HTERT RPE-1 (cell line): ENCODE measurements around the gene RNF115.

Experiments used
- in situ Hi-C: fragments of 300-500 bp; cut with MboI; formaldehyde crosslinking; loops from 4 replicates; pipeline ENCODE4 v1.14.3; 2020; ENCODE audit warnings: low sequenced_read_pairs

Gene RNF115

DNA sequence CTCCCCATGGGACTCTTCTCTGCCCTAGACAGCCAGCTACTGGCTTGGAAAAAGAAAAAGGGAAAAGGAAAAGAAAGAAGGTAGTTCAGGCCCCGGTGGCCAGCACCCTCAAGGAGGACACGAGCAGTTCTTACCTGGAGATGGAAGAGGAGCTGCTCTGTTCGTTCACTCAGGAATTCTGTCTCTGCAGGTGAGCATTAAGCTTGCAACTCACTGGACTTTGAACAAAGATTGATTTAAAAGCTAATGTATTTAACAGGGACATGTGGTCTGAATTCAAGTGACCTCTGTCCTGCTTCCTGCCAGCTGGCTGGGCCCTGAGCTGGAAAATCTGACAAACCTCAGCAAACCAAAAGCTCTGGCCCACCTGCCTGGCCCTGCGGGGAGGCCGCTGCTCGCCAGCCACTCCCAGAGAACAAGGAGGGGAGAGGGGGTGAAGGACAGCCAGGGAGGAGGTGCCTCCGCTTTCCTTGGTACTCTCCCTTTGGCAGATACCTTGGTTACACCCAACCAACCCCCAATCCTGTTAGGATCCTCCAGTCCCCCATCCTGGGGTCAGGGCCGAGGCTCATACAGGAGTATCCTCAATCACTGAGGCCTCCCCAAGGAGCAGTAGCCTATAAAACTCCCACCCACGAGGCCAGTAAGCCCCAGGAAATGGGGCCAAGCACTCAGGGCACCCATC is 116.6 kb downstream of the RNF115 start, which contains the start of gene PDZK1:
TSS of gene PDZK1 (minus strand) at position 186 of the 685 bp plus-strand sequence. CDS start 19,347 bp downstream, outside the sequence.
- in situ Hi-C loops: no loop called here

DNA sequence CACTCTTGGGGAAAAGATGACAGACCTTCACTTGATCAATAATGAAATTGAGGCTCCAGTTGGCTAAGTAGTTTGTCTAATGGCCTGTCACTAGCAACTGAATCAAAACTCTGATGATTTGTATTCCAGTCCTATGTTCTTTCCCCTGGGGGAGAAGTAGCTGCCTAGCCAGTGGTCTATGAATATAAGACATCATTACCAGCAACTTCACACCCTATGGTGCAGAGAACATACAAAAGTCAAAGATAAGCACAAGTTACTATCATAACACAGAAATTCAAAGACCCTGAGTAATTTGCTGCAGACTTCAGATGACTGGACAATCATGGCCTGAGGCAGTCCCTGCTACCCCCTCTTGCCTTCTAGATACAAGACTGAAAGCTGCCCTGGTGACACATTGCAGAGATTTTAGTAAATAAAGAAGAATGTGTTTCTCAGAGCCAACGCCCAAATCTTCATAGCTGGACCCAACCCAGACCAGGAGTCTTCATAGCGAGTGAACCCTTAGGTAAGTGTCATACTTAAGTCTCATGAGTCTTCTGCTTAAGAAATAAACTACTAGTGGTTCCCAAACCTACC is 117.7 kb downstream of the RNF115 start:
- in situ Hi-C loops: no loop called here

GRCh38 chr1:145705622-145706021 is 118.3 kb downstream of the RNF115 start:
- in situ Hi-C loops: no loop called here

DNA sequence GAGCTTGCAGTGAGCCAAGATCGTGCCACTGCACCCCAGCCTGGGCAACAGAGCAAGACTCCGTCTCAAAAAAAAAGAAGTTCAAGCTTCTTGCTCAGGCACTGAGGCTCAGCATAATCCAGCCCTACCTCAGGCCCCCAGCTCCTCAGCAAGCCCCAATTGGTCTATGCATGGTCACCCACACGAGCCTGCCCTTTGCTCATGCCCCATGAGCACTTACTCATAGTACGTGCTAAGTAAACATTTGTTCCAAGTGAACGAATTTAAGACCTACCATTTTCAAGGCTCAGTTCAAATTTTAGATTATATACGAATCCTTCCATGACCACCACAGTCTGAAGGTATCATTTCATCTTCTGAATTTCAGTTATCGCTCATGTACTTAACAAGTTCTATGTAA is 121.1 kb downstream of the RNF115 start:
- in situ Hi-C loops: no loop called here

DNA sequence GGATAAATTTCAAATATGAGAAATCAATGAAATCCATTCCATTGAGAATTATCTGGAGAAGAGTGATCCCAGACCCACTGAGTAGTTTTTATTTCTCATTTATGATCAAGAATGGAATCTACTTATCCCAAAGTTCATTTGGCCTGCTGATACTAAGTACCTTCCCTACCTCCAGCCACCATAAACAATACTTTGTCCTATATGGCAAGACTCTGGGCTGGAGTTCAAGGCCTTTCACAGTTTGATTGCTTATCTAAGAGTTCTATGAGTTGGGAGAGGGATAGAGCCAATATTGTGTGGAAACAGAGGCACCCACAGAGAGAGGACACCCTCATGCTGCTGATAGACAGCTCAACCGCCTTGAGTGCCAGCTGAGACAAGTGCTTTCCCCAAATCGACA is 121.8 kb downstream of the RNF115 start:
- in situ Hi-C loops: no loop called here

GRCh38 chr1:145701306-145701862 is 122.5 kb downstream of the RNF115 start:
- in situ Hi-C loops: no loop called here

GRCh38 chr1:145696630-145696960 is 127.3 kb downstream of the RNF115 start:
- in situ Hi-C loops: no loop called here

- in situ Hi-C loops: no loop called here
Measured at GRCh38 chr1:145695821-145696629, 127.9 kb downstream of the RNF115 start.

GRCh38 chr1:145692785-145693443 is 131.0 kb downstream of the RNF115 start:
- in situ Hi-C loops: no loop called here

DNA sequence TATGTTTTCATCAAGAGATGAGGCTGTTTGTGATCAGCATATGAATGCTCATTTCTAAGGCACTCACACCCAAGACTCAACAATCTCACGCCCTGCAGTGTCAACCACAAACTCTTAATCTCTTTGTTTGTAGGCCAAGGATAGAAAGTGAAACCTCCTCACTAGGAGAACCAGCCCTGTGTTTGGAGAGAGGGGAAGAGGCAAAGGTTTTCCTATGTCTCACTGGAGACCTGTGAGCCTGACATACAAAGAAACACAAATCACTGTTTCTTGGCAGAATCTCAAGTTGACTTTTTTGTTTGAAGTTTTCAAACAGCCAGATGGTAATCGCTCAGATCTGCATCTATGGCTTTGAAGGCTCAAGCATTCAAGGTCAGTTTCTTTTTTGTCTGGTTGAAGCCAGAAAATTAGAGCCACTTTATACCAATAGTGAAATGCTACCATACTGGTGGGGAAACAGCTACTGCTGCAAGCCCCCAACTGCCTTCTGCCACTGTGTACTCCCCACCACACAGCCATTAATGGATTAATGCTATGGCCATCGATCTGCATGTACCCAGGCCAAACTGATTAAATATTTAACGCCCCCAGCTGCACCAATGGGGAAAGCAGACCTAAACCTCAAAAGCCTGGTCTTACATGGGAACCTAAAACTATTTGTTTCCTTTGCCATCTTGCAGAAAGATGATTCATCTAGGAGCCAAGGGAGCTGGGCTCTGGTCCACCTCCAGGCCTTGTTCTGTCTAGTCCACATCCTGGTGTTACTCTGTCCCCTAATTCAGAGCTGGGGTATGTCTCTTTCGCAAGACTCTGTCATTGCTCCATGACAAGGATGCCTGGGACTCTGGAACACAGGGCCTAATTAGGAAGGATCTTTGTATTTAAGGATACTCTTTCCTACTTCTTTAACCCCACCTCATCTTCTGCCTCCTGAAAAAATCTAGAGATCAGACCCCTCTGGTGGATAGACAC is 133.0 kb downstream of the RNF115 start:
- in situ Hi-C loops: no loop called here

GRCh38 chr1:145689922-145690321 is 134.0 kb downstream of the RNF115 start:
- in situ Hi-C loops: no loop called here

- in situ Hi-C loops: no loop called here
Measured at GRCh38 chr1:145688924-145689323, 135.0 kb downstream of the RNF115 start.
